ENCODE measurements around the gene PCSK6.

The PCSK6 gene

DNA sequence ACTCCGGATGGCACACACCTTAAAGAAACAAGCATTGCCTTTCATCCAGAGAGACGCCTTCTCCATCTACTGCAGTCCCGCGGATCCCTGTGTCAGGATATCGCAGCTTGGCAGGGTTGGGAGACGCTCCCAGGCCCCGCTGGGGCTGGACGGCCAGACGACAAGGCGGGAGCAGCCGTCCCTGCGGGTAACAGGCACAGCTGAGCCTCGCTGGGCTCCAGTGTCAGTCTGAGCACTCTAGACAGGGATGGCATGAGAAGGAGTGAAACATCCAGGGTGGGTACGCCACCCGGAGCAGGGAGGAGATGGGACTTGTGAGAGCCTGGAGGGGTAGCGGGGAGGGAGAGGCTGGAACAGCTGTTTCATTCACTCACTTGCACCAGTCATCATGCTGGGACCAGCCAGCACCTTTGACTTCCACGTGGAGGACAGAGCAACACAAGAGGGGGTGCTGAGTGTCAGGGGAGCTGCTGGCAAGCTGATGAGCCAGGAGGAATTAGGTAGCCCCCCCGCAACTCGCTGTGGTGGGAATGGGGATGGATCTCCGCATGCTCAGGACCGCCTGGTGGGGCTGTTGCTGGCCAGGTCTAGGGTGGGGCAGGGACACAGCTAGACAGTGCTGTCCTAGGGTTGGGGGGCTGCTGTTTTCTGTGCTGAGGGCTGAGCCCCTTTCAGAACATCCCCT is 162.9 kb downstream of the PCSK6 start:
- no peak for DNase-seq (ENCODE audit: low spot score)

DNA sequence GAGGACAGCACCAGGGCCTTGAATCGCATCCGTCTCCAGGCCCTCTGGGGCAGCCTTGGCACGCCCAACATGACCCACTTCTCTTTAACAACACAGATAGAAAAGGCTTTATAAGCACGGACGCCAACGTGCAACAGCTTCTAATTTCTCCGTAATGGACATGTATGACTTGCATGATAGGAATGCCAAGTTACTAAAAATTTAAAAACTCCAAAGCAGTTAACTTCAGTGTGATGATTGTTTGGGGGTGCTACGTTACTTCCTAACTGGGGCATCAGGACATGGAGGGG is 163.5 kb downstream of the PCSK6 start:
- no peak for DNase-seq (ENCODE audit: low spot score)

DNA sequence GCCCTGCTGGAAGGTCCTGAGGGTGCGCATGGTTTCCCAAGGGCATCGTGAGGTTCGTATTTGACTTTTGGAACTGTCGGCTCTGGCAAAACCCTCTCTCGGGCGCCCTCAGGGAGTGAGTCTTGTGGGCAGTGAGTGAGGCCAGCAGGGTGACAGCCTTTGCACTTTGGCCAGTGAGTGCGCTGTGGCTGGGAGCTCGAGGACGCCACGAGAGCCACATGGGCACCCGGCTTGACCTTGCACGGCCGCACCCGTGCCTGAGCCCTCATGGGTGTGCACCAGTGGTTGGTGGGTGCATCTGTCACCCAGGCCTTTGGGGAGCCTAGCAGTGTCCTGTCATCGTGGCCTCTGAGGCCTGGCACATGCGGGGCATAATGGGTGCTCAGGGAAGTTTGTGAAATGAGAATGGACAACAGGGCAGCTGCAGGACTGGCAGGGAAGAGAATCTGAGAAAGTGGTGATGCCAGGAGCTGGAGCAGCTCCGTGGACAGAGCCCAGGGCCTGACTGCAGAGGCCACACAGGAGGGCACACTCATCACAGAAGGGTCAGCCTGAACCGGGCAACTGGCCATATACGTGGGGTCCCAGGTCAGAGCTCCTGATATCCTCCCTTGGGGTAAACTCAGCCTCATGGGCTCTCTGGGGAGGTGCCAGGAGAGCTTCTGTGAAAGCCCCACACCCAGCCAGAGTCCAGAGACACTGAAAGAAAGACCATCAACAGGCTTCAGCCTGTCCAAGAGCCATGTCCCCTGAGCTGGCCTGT is 164.1 kb downstream of the PCSK6 start:
- no peak for DNase-seq (ENCODE audit: low spot score)

DNA sequence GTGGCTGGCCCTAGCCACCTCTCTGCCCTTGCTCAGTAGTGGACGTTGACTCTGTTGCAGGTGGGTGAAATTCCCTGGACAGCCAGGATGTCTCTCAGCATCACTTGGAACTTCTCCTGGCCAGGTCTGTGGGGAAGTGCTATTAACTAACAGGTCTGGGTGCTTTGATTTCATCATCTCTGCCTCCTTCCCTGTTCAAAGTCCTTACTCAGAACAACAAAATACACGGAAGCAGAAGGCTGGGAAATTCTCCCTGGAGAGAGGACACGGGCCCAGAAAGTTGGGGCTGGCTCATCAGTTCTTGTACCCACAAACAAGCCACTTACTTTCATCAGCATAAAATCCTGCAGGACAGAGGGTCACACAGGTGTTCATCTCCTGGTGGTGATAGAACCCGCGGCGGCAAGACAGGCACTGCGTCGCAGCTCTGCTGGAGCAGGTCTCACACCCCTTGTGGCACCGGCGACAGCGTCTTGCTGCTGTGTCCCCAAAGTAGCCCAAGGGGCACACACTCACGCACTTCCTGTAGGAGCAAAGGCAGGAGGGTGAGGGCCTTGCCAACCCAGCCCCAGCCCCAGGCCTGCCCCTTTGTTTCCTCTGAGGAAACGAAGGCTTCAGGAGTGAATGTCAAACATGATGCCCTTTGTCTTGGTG is 164.9 kb downstream of the PCSK6 start:
- DNase-seq (ENCODE audit: low spot score) = no peak

DNA sequence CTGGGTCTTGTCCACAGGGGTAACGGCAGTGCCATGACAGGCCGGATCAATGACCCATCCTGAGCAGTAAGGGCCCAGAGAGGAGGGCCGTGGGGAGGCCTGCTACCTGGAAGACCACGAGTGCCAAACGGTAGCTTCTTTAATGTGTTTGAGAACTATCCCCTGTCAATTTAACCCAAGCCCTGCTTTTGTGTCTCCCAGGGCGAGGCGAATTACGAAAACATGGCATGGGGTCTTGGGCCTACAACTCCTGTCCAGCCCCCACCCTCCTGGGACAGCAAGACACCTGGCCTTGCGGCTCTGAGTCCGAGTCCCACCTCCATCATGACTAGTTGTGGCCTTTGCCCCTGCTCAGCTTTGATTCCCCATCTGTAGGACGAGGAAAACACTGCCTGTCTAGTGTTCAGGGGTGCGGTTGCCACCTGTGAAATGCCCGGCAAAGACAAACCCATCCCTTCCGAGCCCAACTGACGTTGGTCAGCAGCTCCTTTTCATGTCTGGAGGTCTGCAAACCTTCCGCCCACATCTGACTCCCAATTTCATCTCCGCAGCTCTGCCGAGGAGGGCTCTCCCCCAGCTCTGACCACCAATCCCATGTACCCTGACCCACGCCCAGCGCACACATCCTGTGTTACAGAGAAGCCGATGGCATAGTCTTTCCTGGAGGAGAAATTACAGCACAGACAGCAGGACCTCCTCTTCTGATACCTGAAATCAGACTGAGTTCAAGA is 165.5 kb downstream of the PCSK6 start:
- DNase-seq (ENCODE audit: low spot score) = no peak

DNA sequence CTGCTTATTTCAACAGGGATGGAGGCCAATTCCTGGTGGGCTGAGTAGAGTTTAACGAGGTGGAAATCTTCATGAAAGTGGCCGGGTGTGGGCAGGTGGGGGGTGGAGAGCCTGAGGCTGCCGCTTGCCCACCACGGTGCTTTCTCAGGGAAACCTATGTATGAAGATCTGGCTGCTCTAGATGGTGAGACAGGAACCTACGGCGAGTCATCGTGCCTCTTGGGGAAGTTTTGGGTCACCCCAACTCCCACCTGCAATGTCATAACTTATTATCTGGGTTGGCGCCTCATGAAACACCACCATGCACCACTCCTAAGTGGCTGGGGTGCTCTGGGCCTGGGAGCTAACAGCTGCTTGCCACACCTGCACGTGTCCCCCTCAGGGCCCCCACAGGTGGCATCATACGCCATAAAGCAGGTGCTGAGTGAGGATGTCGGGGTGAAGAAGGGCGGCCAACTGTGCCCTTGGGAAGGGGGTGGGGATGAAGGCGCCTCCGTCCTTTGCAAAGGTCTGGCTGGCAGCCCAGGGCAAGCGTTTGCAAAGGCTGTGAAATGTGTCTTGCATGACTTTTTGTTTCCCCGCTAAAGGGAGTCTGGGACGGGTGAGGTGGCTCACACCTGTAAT is 166.5 kb downstream of the PCSK6 start:
- DNase-seq (ENCODE audit: low spot score) = no peak

DNA sequence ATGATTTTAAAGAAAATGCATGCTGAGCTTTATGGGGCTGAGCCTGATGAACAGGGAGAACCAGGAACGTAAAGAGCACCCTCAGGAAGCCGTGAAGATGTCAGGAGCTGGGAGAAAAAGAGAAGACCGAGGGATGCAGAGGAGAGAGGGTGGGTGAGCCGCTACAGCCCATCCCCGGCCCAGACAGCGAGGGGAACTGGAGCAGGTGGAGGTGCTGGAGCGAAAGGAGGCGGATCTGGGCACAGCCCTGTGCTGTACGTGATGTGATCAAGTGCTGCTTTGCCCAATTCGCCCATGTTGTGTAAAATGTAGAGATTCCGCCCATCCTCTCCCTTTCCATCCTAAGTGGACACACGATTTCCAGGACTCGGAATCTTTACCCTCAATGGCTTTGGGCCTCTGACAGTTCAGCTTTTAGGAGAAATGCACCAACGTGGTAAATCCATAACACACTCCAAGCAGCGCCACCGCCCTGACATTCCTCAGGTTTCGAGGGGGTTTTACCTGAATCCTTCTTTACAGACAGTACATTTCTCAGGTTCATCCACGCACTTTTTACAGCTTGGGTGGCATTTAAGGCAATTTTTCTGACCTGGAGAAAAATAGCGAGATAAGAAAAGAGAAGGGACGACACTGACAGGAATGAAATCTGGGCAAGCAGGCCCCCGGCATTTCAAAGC is 167.4 kb downstream of the PCSK6 start:
- DNase-seq (ENCODE audit: low spot score) = no peak

DNA sequence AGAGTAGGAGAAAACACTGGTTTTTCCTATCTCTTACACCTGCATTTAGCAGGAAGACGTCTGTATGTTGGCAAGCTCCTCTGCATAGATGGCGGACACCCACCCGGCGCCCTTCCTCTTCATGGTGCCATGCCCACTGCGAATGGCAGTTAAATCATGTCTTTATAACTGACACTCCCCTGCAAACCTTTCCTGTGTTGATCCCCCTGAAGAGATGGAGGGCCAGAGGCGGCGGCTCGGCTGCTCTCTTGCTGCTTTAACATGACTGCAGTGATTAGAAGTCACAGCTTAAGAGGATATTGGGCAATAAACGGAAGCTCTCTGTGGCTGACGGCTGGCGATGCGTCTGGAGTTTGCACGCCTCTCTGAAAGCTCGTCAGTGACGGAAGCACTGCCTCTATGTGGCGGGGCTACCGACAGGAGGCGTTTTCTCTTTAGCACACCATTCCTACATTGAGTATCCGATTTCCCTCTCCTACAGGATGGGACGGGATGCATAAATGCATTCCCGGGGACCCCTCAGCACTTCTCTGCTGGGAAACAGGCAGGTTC is 168.9 kb downstream of the PCSK6 start:
- DNase-seq (ENCODE audit: low spot score) = no peak

DNA sequence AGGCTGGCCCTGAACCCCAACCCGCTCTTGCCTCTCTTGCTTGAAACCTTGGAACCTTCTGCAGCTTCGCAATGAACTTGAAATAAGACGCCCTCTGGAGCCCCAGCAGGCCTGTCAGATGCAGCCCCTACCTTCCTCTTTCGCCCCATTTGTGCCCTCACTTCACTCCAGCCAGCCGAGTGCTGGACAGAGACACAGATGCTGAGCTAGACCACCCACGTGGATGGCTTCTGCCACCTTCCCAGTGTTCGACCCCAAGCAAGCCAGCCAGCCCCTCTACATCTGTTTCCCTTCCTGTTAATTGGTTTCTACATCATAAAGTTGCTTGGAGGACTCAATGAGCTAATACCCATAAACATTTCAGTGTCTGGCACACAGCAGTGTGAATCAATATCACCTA is 170.7 kb downstream of the PCSK6 start:
- DNase-seq (ENCODE audit: low spot score) = no peak

DNA sequence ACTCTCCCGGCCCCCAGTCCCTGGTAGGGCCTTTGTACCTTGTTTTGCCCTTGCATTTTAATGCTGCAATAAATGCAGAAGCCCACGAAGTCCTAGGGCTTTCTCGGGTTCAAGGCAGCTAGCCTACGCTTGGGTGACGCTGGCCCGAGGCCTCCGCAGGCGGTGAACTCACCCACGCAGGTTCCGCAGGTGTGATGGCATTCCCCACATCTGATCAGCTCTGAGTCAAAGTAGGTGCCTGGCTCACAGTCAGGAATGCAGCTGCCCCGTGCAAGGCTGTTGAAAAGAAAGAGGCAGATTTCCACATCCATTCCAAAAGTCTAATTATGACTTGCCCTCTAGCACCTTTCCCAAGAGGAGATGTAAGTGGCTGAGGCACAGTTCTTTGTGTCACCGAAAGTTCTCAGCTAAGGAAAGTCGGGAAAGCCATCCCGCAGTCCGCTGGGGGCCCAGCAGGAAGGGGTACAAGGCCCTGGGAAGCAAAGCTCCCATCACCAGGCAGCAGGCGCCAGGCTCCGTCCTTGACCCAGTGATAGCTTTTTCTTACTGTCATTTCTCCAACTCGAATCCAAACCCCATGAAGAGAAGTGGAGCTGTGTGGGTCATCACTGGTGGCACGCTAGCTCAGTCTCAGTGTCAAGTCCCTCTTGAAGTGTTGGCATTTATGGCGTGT is 171.2 kb downstream of the PCSK6 start:
- no peak for DNase-seq (ENCODE audit: low spot score)

DNA sequence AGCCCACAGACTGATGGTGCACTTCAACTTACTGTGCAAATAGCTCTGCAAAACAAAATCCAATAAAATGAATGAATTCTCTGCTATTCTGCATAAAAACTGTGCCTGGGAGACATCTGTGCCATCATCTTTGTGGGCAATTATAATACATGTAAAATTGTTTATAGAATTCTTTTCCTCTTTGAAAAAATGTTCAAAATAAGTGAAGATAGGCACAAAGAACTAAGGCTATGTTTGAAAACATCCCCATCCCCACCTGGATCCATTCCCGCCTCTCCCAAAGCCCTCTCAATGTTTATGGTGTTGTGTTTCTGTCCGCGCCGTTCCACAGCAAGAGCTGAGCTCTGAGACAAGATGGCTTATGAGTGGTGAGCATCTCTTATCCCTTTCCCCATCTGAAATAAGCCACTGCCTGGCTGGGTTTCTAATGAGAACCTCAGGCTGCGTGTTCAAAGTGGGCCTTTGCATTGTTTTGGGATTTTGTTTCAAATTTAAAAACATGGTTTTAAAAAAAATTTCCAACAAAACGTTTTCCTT is 172.1 kb downstream of the PCSK6 start:
- DNase-seq (ENCODE audit: low spot score) = no peak

DNA sequence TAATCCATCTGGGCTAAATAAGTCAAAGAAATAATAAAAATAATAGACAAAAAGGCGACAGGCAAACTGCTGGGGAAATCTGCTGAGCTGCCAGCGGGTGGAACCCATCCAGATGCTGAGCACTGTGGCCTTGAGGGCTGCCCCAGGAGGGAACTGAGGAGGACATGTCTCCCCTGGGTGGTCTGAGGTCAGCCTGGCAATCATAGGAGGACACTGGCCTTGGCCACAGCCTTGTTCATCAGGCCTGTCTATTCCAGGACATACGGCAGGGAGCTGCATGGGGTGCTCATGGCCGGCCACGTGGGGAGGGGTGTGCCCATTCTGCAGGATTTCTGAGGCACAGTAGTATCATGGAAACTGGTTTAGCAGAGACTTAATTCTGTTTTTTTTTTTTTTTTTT is 173.0 kb downstream of the PCSK6 start:
- DNase-seq (ENCODE audit: low spot score) = no peak

DNA sequence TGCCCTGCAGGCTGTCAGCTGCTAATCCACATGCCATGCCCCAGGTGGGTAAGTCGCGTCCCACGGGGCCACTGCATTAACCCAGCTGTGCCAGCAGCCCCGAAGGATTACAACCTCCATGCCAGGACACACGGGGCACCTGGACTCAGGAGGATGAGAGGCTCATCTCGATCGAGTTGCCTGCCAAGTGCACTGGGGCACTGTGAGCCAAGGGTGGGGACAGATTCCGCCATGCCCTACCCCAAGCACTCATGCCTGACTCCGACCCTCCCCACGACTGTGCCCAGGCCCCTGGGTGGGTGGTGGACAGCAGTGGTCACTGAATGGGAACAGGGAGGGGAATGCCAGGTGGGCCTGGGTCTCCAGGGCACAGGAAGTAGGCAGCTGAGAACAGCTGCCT is 173.8 kb downstream of the PCSK6 start:
- DNase-seq (ENCODE audit: low spot score) = no peak

DNA sequence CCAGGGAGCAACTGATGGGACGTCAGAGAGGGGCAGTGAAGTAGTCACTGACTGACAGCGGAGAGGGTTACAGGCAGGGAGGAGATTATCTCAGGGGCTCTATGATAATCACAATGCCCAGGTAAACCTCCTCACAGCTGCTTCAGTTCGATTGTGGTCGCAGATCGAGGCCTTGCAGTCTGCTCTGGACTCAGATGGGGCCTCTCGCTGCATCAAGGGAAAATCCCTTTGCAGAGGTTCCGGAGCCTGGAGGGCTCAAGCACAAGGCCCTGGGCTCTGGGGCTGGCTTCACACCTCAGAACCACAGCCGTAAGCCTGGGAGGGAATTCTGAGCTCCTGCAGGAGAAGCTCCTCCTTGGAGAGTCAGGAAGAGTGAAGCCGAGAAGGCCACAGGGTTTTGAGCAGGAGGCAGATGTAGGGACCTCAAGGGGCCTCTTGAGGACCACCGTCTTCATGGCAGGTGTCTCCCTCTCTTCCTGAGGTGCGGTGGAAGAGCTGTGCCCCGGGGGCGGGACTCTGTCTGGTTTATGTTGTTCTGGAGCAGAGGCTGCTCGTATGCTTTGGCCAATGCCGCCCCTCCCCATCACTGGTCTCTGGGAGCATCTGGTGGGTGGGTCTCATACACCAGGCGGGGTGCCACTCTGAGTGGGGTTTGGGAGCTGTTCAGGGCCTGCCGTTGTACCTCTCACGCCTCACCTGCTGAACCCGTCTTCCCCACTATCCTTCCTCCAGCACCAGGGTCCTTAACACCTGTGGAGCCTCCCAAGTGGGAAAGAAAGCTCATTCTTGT is 175.0 kb downstream of the PCSK6 start:
- DNase-seq (ENCODE audit: low spot score) = no peak

DNA sequence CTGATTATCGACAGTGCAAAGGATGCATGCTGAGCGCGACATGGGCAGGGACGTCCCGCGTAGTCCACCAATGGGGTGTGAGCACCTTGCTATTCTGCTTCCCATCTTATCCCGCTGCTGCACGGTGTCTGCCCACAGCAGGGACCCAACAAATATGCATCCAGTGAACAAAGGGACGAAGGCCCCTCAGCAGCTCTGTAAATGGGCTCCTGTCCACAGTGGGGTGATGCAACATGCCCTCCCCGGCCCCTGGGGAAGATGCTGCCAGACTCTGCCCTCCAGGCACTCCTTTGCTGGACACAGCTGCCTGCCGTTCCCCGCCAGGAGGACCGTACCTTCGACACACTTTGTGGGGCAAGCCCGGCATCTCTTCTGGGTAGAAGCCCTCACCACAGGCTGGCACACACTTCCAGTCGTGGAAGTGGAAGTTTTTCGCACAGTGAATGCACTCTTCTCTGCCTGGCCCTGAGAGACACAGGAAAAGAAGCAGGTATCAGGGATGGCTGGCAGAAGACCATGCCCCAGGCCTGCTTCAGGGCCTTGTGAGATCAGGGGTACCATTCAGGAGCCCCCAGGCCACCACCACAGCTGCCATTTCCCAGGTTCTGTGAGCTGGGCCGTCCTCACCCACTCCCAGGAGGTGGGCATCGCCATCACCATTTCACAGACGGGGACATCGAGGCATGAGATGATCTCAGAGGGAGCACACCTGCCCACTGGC is 176.3 kb downstream of the PCSK6 start:
- no peak for DNase-seq (ENCODE audit: low spot score)

DNA sequence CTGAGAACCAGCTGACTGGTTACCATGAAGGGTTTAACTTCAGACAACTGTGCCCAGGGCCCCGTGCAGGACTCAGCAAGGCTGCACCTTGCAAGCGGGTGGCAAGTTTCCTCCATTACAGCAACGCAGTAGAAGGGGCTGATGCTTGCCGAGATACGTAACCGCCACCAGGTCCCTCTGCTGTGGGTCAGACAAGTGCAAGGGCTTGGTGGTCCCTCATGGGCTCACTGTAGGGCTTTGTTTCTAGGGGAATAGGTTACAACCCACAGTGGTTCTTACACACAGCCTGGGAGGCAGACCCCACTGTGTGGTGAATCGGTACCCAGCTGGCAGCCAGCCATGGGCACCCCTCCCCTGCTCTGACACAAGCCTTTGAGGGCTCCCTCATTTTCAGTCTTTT is 179.0 kb downstream of the PCSK6 start:
- no peak for DNase-seq (ENCODE audit: low spot score)

DNA sequence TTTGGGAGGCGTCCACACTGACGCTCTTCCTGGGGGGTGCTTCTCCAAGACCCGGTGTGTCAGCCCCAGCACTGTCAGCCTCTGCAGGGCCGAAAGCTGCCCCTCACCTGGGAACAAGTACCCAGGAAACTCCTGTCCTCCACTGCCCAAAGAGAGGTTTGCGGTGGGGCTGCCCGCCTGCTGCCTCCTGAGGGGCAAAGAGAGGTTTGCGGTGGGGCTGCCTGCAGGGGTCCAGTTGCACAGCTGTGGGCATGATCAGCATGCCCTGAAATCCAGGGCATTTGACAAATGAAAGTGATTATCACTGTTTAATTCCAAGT is 179.4 kb downstream of the PCSK6 start:
- no peak for DNase-seq (ENCODE audit: low spot score)

DNA sequence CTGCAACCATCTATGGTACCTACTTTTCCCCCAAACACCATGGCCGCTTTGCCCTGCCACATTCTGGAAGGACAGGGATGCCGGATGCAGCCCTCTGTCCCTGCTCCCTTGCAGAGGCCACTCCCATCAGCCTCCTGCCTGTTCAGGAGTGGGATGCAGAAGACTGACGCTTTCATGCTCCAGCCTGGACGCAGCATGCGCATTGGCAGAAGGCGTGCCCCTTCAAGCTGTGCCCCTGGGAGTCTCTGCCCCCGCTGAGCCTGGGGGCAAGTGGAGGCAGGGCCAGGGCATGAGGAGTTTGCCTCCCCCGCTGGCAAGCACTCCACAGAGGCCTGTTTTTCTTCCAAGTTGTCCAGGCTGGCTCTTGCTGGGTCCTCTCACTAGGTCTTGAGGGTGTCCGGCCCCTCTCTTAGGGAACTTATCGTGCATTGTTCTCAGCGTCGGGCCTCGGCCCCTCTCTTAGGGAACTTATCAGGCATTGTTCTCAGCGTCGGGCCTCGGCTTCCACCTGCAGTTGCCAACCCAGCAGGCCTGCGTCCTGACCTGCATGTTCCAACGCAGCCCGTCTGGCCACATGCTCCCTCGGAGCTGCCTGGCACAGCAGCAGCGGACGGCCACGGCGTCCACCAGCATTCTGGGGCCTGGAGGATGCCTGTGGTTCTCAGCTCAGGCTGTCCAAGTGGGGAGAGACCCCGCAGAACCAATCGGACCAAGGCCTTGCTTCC is 179.9 kb downstream of the PCSK6 start:
- DNase-seq (ENCODE audit: low spot score) = no peak

All from hematopoietic multipotent progenitor cell treated with erythropoietin and hydrocortisone succinate and interleukin-3 and kit ligand, for 17 days (in vitro differentiated cells).